SU-DHL-6 (cell line): ENCODE measurements around the gene MX2.
"Not testable (repeated sequence)": the region's sequence is repeated elsewhere in the genome, so short reads cannot be mapped to it uniquely, and the experiment has no call there.

ENCODE experiments used
- H2AFZ ChIP-seq: fragments of 200-600 bp; sonication (generic); 2 replicates; pipeline ENCODE4 v1.6.1; 2014; ENCODE audit warnings: low read depth, mild to moderate bottlenecking, moderate library complexity, mixed read lengths, antibody characterized with exemption, low read length; ENCODE audit not compliant: severe bottlenecking
- H3F3A ChIP-seq: fragments of 200-600 bp; shearing (Covaris generic); 2 replicates; pipeline ENCODE4 v1.6.0; 2016; ENCODE audit warnings: antibody characterized with exemption, mild to moderate bottlenecking; ENCODE audit not compliant: insufficient read depth
- H3K27ac ChIP-seq: fragments of 200-600 bp; sonication (generic); 2 replicates; pipeline ENCODE4 v1.5.1; 2016; ENCODE audit warnings: low read depth, mild to moderate bottlenecking, low read length, moderate library complexity, mixed read lengths
- H3K27me3 ChIP-seq: fragments of 200-600 bp; sonication (generic), shearing (Covaris generic); 2 replicates; pipeline ENCODE4 v1.6.0; 2014; ENCODE audit warnings: mild to moderate bottlenecking, low read length
- H3K36me3 ChIP-seq: fragments of 200-600 bp; sonication (generic); 2 replicates; pipeline ENCODE4 v1.6.1; 2014; ENCODE audit warnings: mild to moderate bottlenecking, low read length, mixed read lengths
- H3K4me2 ChIP-seq: fragments of 300-600, 200-600 bp; shearing (Covaris generic), sonication (generic); 2 replicates; pipeline ENCODE4 v1.6.0; 2014; ENCODE audit warnings: low read length, low read depth, mild to moderate bottlenecking; ENCODE audit not compliant: poor library complexity, severe bottlenecking
- H3K4me3 ChIP-seq: fragments of 200-600 bp; sonication (generic); 2 replicates; pipeline ENCODE4 v1.5.1; 2014; ENCODE audit warnings: antibody characterized with exemption, low read length, mild to moderate bottlenecking, mixed read lengths; ENCODE audit not compliant: insufficient read depth, poor library complexity, severe bottlenecking
- H3K79me2 ChIP-seq: fragments of 200-600 bp; sonication (generic); 2 replicates; pipeline ENCODE4 v1.6.1; 2014; ENCODE audit warnings: mild to moderate bottlenecking, low read length, moderate library complexity; ENCODE audit not compliant: insufficient read depth
- H3K9ac ChIP-seq: fragments of 200-600 bp; sonication (generic); 2 replicates; pipeline ENCODE4 v1.7.0; 2014; ENCODE audit warnings: mild to moderate bottlenecking, low read length
- H3K9me2 ChIP-seq: fragments of 200-600 bp; sonication (generic); replicated peaks from 2 replicates; pipeline ENCODE4 v1.6.1; 2014; ENCODE audit warnings: low read length; ENCODE audit not compliant: insufficient read depth
- H3K9me3 ChIP-seq: fragments of 200-600 bp; sonication (generic); 2 replicates; pipeline ENCODE4 v1.6.1; 2014; ENCODE audit warnings: low read length, mixed read lengths; ENCODE audit not compliant: insufficient read depth
- H4K20me1 ChIP-seq: fragments of 200-600 bp; sonication (generic); 2 replicates; pipeline ENCODE4 v1.6.1; 2014; ENCODE audit warnings: low read depth, mild to moderate bottlenecking, antibody characterized with exemption, low read length, moderate library complexity, mixed read lengths
- EZH2phosphoT487 ChIP-seq: fragments of 200-600 bp; sonication (generic), shearing (Covaris generic); conservative IDR thresholded peaks from 2 replicates; pipeline ENCODE4 v1.6.1; 2018; ENCODE audit warnings: mild to moderate bottlenecking, antibody characterized with exemption, low read length, moderate library complexity, mixed read lengths
- TF ChIP-seq, protein P1 (sequence below): fragments of 200-600 bp; sonication (generic); IDR thresholded peaks from one replicate; pipeline ENCODE4 v1.5.1; 2017; ENCODE audit warnings: antibody characterized with exemption, mild to moderate bottlenecking, low read length, moderate library complexity; ENCODE audit not compliant: insufficient read depth, poor library complexity, severe bottlenecking

Gene MX2

DNA sequence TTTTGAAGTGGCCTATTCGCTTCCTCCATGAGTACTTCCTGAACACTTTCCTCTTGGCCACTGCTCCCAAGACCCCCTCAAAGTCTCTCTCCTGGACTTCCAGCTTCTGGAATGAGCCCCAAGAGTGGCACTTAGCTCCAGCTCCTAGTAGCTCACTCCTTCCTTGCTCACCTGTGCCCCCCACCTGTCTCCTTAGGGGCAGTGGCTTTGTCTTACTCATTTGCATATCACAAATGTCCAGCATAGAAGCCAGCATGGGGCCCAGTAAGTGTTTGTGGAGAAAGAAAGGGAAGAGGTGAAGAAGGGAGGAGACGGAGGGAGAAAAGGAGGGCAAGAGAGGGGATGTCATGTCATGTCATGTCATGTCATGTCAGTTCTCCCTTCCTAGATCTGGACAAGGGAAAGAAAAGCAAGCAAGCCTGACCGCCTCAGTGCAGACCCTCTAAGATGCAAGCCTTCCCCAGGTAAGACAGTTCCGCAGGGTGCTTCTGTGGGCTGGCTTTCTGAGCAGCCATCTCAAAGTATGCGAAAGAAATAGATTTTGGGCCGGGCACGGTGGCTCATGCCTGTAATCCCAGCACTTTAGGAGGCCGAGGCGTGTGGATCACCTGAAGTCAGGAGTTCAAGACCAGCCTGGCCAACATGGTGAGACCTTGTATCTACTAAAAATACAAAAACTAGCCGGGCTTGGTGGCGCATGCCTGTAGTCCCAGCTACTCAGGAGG, 57.3 kb downstream of the MX2 start:
- Histone ChIP-seq H3F3A (no peaks in the 10 kb centered on the region), H3K79me2 (no peaks in the 10 kb centered on the region), H4K20me1 (no peaks in the 10 kb centered on the region), H3K9me3 (no peaks in the 10 kb centered on the region), H3K27me3 (no peaks in the 10 kb centered on the region), H3K36me3 (no peaks in the 10 kb centered on the region), H2AFZ (no peak overlapping the region), H3K9ac (no peak overlapping the region), H3K4me2 (no peak overlapping the region), H3K4me3 (no peak overlapping the region), H3K27ac (no peak overlapping the region), H3K9me2 (no peaks in the 10 kb centered on the region)
- TF ChIP-seq EZH2phosphoT487: no peak
- TF ChIP-seq, protein P1, sequence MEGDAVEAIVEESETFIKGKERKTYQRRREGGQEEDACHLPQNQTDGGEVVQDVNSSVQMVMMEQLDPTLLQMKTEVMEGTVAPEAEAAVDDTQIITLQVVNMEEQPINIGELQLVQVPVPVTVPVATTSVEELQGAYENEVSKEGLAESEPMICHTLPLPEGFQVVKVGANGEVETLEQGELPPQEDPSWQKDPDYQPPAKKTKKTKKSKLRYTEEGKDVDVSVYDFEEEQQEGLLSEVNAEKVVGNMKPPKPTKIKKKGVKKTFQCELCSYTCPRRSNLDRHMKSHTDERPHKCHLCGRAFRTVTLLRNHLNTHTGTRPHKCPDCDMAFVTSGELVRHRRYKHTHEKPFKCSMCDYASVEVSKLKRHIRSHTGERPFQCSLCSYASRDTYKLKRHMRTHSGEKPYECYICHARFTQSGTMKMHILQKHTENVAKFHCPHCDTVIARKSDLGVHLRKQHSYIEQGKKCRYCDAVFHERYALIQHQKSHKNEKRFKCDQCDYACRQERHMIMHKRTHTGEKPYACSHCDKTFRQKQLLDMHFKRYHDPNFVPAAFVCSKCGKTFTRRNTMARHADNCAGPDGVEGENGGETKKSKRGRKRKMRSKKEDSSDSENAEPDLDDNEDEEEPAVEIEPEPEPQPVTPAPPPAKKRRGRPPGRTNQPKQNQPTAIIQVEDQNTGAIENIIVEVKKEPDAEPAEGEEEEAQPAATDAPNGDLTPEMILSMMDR: no peak

DNA sequence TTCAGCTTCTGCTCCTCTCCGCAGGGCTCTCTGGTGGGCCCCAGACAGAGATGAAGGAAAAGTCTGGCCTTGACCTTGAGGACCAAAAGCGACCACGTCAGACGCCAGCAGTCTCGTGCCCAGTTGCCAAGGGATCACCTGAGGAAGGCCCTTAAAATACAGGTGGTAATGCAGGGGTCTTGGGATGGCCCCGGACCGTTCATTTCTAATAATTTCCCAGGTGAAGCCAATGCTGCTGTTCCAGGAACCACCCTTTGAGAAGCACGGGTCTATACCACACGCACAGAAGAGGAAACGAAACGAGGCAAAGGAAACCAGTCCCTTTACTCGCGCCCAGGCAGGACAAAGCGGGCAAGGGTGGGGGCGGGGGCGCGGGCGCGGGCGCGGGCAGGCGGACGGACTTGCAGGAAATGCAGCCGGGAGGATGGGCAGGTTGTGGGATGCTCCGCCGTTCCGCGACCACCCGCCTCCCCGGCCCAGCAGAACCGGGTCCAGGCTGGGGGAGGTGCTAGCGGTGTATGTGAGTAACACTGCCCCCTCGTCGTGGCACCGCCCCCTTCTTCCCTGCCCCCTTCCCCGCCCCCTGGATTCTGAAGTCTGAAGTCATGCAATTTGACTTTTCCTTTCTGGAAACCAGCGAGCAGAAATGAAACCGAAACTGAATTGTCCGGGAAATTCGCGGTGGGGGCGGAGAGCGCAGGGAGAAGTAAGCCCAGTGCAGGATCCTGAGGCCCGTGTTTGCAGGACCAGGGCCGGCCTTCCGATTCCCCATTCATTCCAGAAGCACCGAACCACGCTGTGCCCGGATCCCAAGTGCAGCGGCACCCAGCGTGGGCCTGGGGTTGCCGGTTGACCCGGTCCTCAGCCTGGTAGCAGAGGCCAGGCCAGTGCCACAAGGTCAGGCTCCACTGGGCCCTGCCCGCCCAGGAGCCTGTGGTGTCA, 58.4 kb downstream of the MX2 start:
- H2AFZ ChIP-seq: peak overlapping the region; percentile 1
- peak overlapping the region; percentile 36 for H3K4me3 ChIP-seq
- H3K36me3 ChIP-seq: no peaks in the 10 kb centered on the region
- no peaks in the 10 kb centered on the region for H4K20me1 ChIP-seq
- peak overlapping the region; percentile 57 for H3K4me2 ChIP-seq
- H3K27me3 ChIP-seq: no peaks in the 10 kb centered on the region
- H3K79me2 ChIP-seq: no peaks in the 10 kb centered on the region
- H3K9me2 ChIP-seq: no peaks in the 10 kb centered on the region
- H3K9me3 ChIP-seq: no peaks in the 10 kb centered on the region
- no peaks in the 10 kb centered on the region for H3F3A ChIP-seq
- H3K9ac ChIP-seq: peak overlapping the region; percentile 19; the same call in 1 of the 2 replicates
- H3K27ac ChIP-seq: no peak overlapping the region
- TF ChIP-seq, protein P1: no peak
- no peak for TF ChIP-seq EZH2phosphoT487

DNA sequence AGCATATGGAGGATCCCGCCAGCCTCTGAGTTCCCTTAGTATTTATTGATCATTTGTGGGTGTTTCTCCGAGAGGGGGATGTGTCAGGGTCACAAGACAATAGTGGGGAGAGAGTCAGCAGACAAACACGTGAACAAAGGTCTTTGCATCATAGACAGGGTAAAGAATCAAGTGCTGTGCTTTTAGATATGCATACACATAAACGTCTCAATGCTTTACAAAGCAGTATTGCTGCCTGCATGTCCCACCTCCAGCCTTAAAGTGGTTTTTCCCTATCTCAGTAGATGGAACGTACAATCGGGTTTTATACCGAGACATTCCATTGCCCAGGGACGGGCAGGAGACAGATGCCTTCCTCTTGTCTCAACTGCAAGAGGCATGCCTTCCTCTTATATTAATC, 59.2 kb downstream of the MX2 start:
- H2AFZ ChIP-seq, H3K4me2 ChIP-seq, H3K9me3 ChIP-seq, H3K4me3 ChIP-seq, H3F3A ChIP-seq, H3K27ac ChIP-seq, H3K9ac ChIP-seq, H3K79me2 ChIP-seq, H4K20me1 ChIP-seq, H3K27me3 ChIP-seq, H3K9me2 ChIP-seq, H3K36me3 ChIP-seq: not testable (repeated sequence)
